22Rv1 (cell line): ENCODE measurements around the gene TRUB2.

ENCODE experiments used
- ZFX ChIP-seq: fragments of 450-650 bp; IDR thresholded peaks from 2 replicates; pipeline ENCODE4 v1.6.1; 2017; ENCODE audit warnings: antibody characterized with exemption, borderline replicate concordance
- TF ChIP-seq, protein P1 (sequence below): fragments of 450-650 bp; IDR thresholded peaks from 2 replicates; pipeline ENCODE4 v1.5.1; 2017; ENCODE audit warnings: mild to moderate bottlenecking

DNA sequence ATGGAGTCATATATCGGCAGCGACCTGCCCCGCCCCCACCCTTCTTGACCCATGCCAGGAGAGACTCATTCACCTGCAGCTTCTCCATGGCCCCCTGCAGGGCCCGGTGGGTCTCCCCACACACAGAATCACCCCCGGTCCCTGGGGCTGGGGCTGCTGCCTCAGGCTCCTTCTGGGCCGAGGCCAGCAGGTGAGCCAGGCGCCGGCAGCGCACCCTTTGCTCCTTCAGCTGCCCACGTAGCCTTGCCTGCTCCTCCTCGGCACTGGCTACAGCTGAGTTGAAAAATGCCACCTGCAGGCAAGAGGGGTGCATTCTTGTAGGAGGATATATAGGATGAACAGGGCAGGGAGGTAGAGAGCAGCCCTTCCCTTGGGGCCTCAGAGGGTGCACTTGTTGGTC lies 64.3 kb downstream of the TRUB2 start:
- TF ChIP-seq, protein P1, sequence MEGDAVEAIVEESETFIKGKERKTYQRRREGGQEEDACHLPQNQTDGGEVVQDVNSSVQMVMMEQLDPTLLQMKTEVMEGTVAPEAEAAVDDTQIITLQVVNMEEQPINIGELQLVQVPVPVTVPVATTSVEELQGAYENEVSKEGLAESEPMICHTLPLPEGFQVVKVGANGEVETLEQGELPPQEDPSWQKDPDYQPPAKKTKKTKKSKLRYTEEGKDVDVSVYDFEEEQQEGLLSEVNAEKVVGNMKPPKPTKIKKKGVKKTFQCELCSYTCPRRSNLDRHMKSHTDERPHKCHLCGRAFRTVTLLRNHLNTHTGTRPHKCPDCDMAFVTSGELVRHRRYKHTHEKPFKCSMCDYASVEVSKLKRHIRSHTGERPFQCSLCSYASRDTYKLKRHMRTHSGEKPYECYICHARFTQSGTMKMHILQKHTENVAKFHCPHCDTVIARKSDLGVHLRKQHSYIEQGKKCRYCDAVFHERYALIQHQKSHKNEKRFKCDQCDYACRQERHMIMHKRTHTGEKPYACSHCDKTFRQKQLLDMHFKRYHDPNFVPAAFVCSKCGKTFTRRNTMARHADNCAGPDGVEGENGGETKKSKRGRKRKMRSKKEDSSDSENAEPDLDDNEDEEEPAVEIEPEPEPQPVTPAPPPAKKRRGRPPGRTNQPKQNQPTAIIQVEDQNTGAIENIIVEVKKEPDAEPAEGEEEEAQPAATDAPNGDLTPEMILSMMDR: no peak
- TF ChIP-seq ZFX: no peak
